SK-N-SH (cell line): Measurements from ENCODE around the gene CEP131. TPM values are rescaled to one million over a fixed set of nuclear protein-coding genes. Genes with fewer than 3 reads are reported as not detected.

Source experiments
- CTCF ChIA-PET: fragments of 300-600, 350-600 bp; formaldehyde crosslinking; extraction: SDS; loops from one replicate; lab custom pipeline; 2021; lab: Yijun Ruan, JAX
- POLR2A ChIA-PET: fragments of 350-600 bp; sonication (Branson Sonifier 250); formaldehyde crosslinking; extraction: SDS; loops from one replicate; lab custom pipeline; 2020; ENCODE audit warnings: antibody characterized with exemption, inconsistent platforms; lab: Yijun Ruan, JAX
- DNase-seq: peaks from one replicate; pipeline ENCODE4 v3.0.0; 2012
- H2AFZ ChIP-seq: fragments of 200-600 bp; sonication (generic); 2 replicates; pipeline ENCODE4 v1.8.1; 2016; ENCODE audit warnings: antibody characterized with exemption, mild to moderate bottlenecking, low read depth
- H3F3A ChIP-seq: fragments of 200-600 bp; sonication (generic); replicated peaks from 2 replicates; pipeline ENCODE3; 2016; ENCODE audit warnings: antibody characterized with exemption, mild to moderate bottlenecking; ENCODE audit not compliant: insufficient read depth
- H3K27ac ChIP-seq, 2 experiments: fragments of 200-500 bp in 1 of 2; fragments of 200-600 bp in 1 of 2; sonication (Bioruptor generic) in 1 of 2; sonication (generic), shearing (Covaris generic) in 1 of 2; 2 replicates each; pipeline versions ENCODE4 v1.5.1 to v1.6.1; 2014 to 2016; ENCODE audit warnings: low read depth in 2 of 2, inconsistent platforms in 1 of 2, low read length in 1 of 2, mild to moderate bottlenecking in 1 of 2, mixed read lengths in 1 of 2
- H3K27me3 ChIP-seq: fragments of 200-600 bp; sonication (generic), shearing (Covaris generic); 2 replicates; pipeline ENCODE4 v1.6.1; 2016; ENCODE audit warnings: mixed run types; ENCODE audit not compliant: insufficient read depth
- H3K36me3 ChIP-seq, 2 experiments: fragments of 200-500 bp in 1 of 2; fragments of 200-600 bp in 1 of 2; sonication (Bioruptor generic) in 1 of 2; sonication (generic) in 1 of 2; replicated peaks in 1 of 2; 2 replicates each; pipeline versions ENCODE3 to v1.5.1; 2014 to 2016; ENCODE audit warnings: low read length in 1 of 2, mild to moderate bottlenecking in 1 of 2; ENCODE audit not compliant: insufficient read depth in 2 of 2, control insufficient read depth in 1 of 2
- H3K4me1 ChIP-seq, 2 experiments: fragments of 200-500 bp in 1 of 2; fragments of 200-600 bp in 1 of 2; sonication (Bioruptor generic) in 1 of 2; sonication (generic), shearing (Covaris generic) in 1 of 2; 2 replicates each; pipeline versions ENCODE4 v1.5.1 to v1.6.1; 2014 to 2016; ENCODE audit warnings: low read depth in 1 of 2, low read length in 1 of 2, mixed run types in 1 of 2; ENCODE audit not compliant: insufficient read depth in 2 of 2, control insufficient read depth in 1 of 2
- H3K4me2 ChIP-seq: fragments of 200-600 bp; sonication (generic), shearing (Covaris generic); 2 replicates; pipeline ENCODE4 v1.6.1; 2017; ENCODE audit warnings: mixed run types
- H3K4me3 ChIP-seq, 2 experiments: fragments of 200-500 bp in 1 of 2; fragments of 200-600 bp in 1 of 2; sonication (Bioruptor generic) in 1 of 2; sonication (generic), shearing (Covaris generic) in 1 of 2; 2 replicates each; pipeline versions ENCODE4 v1.5.1 to v1.8.1; 2014 to 2016; ENCODE audit warnings: low read depth in 2 of 2, inconsistent platforms in 1 of 2, low read length in 1 of 2, mild to moderate bottlenecking in 1 of 2, mixed read lengths in 1 of 2, moderate library complexity in 1 of 2
- H3K79me2 ChIP-seq: fragments of 200-600 bp; sonication (generic); 2 replicates; pipeline ENCODE4 v1.8.1; 2017; ENCODE audit warnings: mild to moderate bottlenecking; ENCODE audit not compliant: insufficient read depth
- H3K9ac ChIP-seq: fragments of 200-600 bp; sonication (generic); 2 replicates; pipeline ENCODE4 v1.6.1; 2017; ENCODE audit warnings: mixed run types
- H3K9me2 ChIP-seq: fragments of 200-600 bp; sonication (generic); 2 replicates; pipeline ENCODE4 v1.6.1; 2017; ENCODE audit warnings: mixed run types
- H3K9me3 ChIP-seq: fragments of 200-600 bp; sonication (generic); 2 replicates; pipeline ENCODE4 v1.6.1; 2017; ENCODE audit warnings: mixed run types, mild to moderate bottlenecking, moderate library complexity
- H4K20me1 ChIP-seq: fragments of 200-600 bp; sonication (generic); 2 replicates; pipeline ENCODE4 v1.6.1; 2017; ENCODE audit warnings: mild to moderate bottlenecking, mixed run types; ENCODE audit not compliant: insufficient read depth
- CHD2 ChIP-seq: fragments of 150-350 bp; IDR thresholded peaks from 2 replicates; pipeline ENCODE4 v1.6.1; 2018; ENCODE audit warnings: low read length; ENCODE audit not compliant: partially characterized antibody
- EP300 ChIP-seq, 2 experiments: IDR thresholded peaks; 2 replicates each; pipeline versions ENCODE4 v1.4.0 to v1.6.1; 2012; ENCODE audit warnings: borderline replicate concordance in 1 of 2, low read depth in 1 of 2, low read length in 1 of 2
- EZH2phosphoT487 ChIP-seq: fragments of 200-600 bp; sonication (generic); IDR thresholded peaks from 2 replicates; pipeline ENCODE4 v1.6.1; 2017; ENCODE audit warnings: low read depth, mixed run types, mild to moderate bottlenecking, antibody characterized with exemption, moderate library complexity, borderline replicate concordance
- GABPA ChIP-seq: IDR thresholded peaks from 2 replicates; pipeline ENCODE4 v1.4.0; 2012; ENCODE audit warnings: low read depth, mild to moderate bottlenecking
- GATA2 ChIP-seq: sonication (generic); formaldehyde crosslinking; IDR thresholded peaks from 2 replicates; pipeline ENCODE4 v1.5.0; 2020; ENCODE audit warnings: mild to moderate bottlenecking, missing genetic modification reagents
- JUND ChIP-seq: IDR thresholded peaks from 2 replicates; pipeline ENCODE4 v1.4.0; 2012
- MEF2A ChIP-seq: IDR thresholded peaks from 2 replicates; pipeline ENCODE4 v1.4.0; 2012; ENCODE audit warnings: low read depth, borderline replicate concordance
- NFIC ChIP-seq: IDR thresholded peaks from 2 replicates; pipeline ENCODE4 v1.4.0; 2012; ENCODE audit warnings: borderline replicate concordance
- RCOR1 ChIP-seq: fragments of 150-350 bp; IDR thresholded peaks from 2 replicates; pipeline ENCODE4 v1.6.1; 2017; ENCODE audit warnings: antibody characterized with exemption, low read length
- RFX5 ChIP-seq: IDR thresholded peaks from 2 replicates; pipeline ENCODE4 v1.6.1; 2012; ENCODE audit warnings: mild to moderate bottlenecking, improper control_type of control experiment, low read length
- SMC3 ChIP-seq: IDR thresholded peaks from 2 replicates; pipeline ENCODE4 v1.6.1; 2012; ENCODE audit warnings: low read depth, low read length, improper control_type of control experiment
- TAF1 ChIP-seq: IDR thresholded peaks from 2 replicates; pipeline ENCODE4 v1.6.1; 2012; ENCODE audit warnings: low read depth, mild to moderate bottlenecking, low read length, moderate library complexity, borderline replicate concordance
- TCF12 ChIP-seq: IDR thresholded peaks from 2 replicates; pipeline ENCODE4 v1.4.0; 2012
- TEAD4 ChIP-seq: IDR thresholded peaks from 2 replicates; pipeline ENCODE4 v1.4.0; 2012; ENCODE audit warnings: mild to moderate bottlenecking, borderline replicate concordance; ENCODE audit not compliant: insufficient read depth
- USF1 ChIP-seq: IDR thresholded peaks from 2 replicates; pipeline ENCODE4 v1.4.0; 2012; ENCODE audit warnings: low read depth, borderline replicate concordance
- USF2 ChIP-seq: fragments of 150-350 bp; IDR thresholded peaks from 2 replicates; pipeline ENCODE4 v1.6.1; 2017; ENCODE audit warnings: antibody characterized with exemption, low read length, low read depth, borderline replicate concordance
- WGBS: methylation state at CpG from one replicate; pipeline ENCODE4 v1.1.6; 2017; ENCODE audit warnings: low lambda C conversion rate; 5-methylcytosine and 5-hydroxymethylcytosine counted together
- polyA plus RNA-seq, 3 experiments: library from polyadenylated mRNA; depleted of rRNA; stranded (reverse); fragments of >200 nt; gene quantifications; 2 replicates each; pipeline ENCODE4 v1.2.3, GENCODE V29; 2012

CEP131 gene
- polyA plus RNA-seq, 1 of the 3 experiments (the other 2 are of a cell fraction): 34.8 TPM

- TF ChIP-seq CHD2: no peak
Observed at GRCh38 chr17:81169870-81170309, 52.9 kb downstream of the CEP131 start (continued).

GRCh38 chr17:81167638-81168037, 55.1 kb downstream of the CEP131 start:
- TF ChIP-seq JUND (no peak), EZH2phosphoT487 (no peak), USF1 (no peak), TEAD4 (no peak), RFX5 (no peak), RCOR1 (no peak), EP300 (IDR thresholded peaks at IDR 0.05; ENCODE audit: borderline replicate concordance in 1 of 2, low read depth in 1 of 2, low read length in 1 of 2) (no peak), USF2 (no peak), TAF1 (no peak), GATA2 (CRISPR knock-in tag) (no peak), NFIC (no peak), SMC3 (no peak), GABPA (no peak), MEF2A (no peak), TCF12 (no peak)
- no peak overlapping the region for H3K4me2 ChIP-seq
- H3K27ac ChIP-seq: no peak overlapping the region
- no peak overlapping the region for H2AFZ ChIP-seq
- H3K27me3 ChIP-seq: peaks cover 22% of the 10 kb centered on the region; the same call in 1 of the 2 replicates
- peaks cover 0 to 26% of the 10 kb centered on the region in 2 experiments; a peak in 1 of 4 replicates for H3K4me1 ChIP-seq
- no peak for DNase-seq
- no peak overlapping the region for H3K9ac ChIP-seq
- 89% methylated on average over 7 of the region's 7 CpGs for WGBS
- ChIA-PET CTCF (interaction anchor here (1.1 kb wide), 1 partner anchor 23 kb away, joined by 3 read pairs; no protein-coding TSS in a partner anchor), POLR2A (interaction anchor here (1.2 kb wide), 1 partner anchor 11 kb away, joined by 5 read pairs; no protein-coding TSS in a partner anchor)
- no peaks in the 10 kb centered on the region for H3K9me2 ChIP-seq
- no peaks in the 10 kb centered on the region for H3K9me3 ChIP-seq
- no peak overlapping the region for H3K4me3 ChIP-seq
- H3K36me3 ChIP-seq: no peaks in the 10 kb centered on the region
- H3F3A ChIP-seq: peaks cover 12% of the 10 kb centered on the region
- no peaks in the 10 kb centered on the region for H4K20me1 ChIP-seq
- no peaks in the 10 kb centered on the region for H3K79me2 ChIP-seq
